Effector CD8-positive, alpha-beta T cell (primary cell): ENCODE measurements around the gene BCKDHB.

Experiments
- DNase-seq: peaks from one replicate; lab custom pipeline; 2025; lab: John Stamatoyannopoulos, UW

Gene BCKDHB

GRCh38 chr6:80151635-80152034, 45.2 kb downstream of the BCKDHB start:
- no peak for DNase-seq

DNA sequence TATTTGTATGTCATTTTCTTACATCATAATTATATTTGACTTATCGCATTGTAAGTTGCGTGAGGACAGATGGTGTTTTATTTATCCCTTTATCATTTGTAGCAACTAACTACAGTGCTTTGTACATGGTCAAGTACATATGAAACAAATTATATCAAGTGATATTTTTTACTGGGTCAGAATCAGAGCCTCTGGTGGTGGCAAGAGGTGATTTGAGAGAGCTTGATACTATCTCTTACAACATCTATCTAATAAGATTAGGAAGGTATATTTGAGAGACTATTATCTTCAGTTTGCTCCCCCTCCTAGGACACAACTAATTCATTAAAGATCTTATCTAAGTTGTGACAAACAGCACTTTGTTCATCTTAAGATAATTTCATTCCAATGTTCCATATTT, 47.7 kb downstream of the BCKDHB start:
- no peak for DNase-seq

DNA sequence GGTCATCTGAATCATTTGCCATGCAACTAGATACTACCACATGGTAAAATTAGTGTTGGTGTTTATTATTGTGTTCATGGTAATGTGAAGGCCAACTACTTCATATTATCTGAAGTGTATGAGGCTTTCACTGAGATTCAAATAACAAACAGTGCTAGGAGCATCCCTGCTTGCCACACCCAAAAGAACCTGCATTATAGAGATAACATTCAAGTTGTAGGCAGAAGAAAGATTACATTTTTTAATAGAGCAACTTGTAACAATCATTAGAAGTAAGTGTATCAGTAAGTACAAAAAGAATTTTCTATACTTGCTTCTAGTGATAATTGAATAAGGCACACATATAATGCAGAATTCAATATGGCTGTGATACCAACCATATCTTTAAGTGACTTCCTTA, 49.8 kb downstream of the BCKDHB start:
- DNase-seq, result no peak

DNA sequence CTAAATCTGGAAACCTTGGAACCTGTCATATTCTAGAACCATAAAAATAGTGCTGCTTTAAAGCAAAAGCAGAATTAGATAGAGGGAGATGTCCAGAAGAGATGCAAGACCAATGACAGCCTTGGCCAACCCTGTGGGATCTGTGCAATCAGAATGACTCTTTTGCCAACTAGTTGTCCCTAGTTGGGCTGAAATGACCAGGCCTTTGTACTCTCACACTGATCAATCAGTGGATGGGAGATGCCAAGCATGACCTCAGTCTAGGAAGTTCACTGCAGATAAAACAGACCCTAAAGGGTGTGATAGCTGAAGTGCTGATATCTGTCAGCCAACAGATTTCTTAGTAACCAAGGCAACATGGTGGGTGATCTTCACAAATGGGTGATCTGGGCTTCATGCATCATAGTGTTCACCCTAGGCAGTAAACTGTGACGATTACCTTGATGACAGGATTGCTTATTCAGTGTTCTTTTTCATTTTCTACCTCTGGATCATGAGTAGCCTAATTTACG, 52.1 kb downstream of the BCKDHB start:
- no peak for DNase-seq

DNA sequence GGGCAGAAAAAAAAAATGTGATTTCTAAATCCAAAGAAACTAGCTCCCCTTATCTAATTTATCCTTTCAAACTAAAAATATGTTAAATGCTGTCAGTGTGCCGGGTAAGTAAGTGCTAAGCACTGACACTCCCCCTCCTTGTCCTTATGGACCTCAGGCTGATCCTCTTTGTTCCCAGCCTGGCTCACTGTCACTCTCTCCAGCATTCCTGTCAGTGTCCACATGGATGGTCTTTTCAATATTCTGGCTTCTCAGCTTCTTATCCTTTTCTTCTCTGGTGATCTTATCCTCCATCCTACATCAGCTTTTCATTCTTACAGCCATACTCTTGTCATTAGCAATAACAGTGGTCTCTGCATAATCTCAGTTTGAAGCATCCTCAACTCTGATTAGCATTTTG, 55.0 kb downstream of the BCKDHB start:
- DNase-seq, result no peak

GRCh38 chr6:80163754-80164187, 57.3 kb downstream of the BCKDHB start:
- DNase-seq, result no peak

- DNase-seq, result no peak
Observed at GRCh38 chr6:80165143-80165542, 58.7 kb downstream of the BCKDHB start.

GRCh38 chr6:80165819-80166218, 59.3 kb downstream of the BCKDHB start:
- DNase-seq, result no peak

GRCh38 chr6:80170433-80170832, 64.0 kb downstream of the BCKDHB start:
- DNase-seq, result no peak

GRCh38 chr6:80173411-80173810, 66.9 kb downstream of the BCKDHB start:
- DNase-seq, result no peak

- no peak for DNase-seq
Observed at GRCh38 chr6:80174900-80175572, 68.6 kb downstream of the BCKDHB start.

- no peak for DNase-seq
Observed at GRCh38 chr6:80179695-80180094, 73.2 kb downstream of the BCKDHB start.

DNA sequence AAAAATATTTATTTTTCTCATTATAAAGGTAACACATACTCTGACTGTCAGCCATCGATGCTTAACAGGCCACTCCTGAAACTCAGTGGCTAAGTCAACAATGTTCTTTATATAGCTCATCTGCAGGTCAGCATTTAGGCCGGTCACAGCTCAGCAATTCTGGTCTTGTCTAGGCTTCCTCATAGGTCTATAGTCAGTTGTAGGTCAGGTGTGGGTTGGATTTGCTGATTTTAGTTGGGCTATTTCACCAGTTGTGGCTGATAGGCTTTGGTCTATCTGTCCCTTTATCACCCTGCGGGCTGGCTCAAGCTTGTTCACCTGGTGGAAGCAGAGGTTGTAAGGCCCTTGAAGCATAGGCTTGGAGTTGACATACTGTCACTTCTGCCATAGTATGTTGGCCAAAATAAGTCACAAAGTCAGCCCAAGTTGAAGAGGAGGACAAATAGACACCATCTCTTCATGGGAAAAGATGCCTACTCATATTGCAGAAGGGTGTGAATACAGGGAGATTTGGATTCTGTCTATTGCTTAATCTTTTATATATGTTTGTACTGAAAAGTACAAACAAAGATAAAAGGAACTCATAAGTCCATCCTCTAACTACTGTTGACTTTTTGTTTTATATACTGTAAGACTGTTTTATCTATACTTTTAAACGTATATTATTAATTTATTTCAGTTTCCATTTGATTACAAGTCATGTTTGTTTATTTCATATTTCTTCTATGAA, 75.0 kb downstream of the BCKDHB start:
- DNase-seq, result no peak

- no peak for DNase-seq
Observed at GRCh38 chr6:80182308-80182707, 75.8 kb downstream of the BCKDHB start.

DNA sequence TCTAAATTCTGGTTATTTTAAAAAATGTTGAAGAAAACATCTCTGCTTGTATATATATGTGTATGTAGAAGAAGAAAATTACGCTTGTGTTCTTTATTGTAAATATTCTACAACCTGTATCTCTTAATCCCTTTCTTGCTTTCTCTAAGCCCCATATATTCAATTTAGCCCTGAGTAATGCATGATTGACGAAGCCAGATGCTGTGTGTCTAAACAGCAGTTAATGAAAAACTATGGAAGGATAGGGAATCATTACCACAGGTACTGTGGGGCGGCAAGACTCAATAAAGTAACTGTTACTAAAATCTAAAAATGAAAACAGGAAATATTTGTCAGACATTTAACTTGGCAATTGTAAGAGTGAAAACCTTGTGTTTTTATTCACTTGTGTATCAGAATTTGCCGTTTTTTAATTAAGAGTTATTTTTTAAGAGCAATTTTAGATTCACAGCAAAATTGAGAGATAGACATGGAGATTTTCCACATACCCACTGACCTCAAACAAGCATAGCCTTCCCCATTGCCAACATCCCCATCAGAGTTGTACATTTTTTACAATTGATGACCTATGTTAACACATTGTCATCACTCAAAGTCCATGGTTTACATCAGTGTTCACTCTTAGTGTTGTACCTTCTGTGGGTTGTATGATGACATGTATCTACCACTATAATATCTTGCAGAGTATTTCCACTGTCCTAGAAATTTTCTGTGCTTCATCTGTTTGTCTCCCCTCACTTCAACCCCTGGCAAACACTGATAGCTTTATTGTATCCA, 76.7 kb downstream of the BCKDHB start:
- no peak for DNase-seq

DNA sequence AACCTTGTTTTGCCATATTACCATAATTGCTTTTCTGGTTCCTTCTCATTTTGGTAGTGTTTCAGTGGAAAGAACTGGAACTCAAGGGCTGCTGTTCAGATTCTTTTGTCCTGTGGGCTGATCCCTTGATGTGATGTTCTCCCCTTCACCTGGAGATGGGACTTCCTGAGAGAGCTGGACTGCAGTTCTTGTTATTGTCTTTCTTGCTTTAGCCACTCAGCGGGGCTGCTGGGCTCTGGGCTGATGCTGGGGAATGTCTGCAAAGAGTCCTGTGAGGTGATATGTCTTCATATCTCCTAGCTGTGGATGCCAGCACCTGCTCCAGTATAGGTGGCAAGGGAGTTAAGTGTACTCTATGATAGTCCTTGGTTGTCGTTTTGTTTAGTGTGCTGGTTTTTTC, 79.0 kb downstream of the BCKDHB start:
- no peak for DNase-seq

DNA sequence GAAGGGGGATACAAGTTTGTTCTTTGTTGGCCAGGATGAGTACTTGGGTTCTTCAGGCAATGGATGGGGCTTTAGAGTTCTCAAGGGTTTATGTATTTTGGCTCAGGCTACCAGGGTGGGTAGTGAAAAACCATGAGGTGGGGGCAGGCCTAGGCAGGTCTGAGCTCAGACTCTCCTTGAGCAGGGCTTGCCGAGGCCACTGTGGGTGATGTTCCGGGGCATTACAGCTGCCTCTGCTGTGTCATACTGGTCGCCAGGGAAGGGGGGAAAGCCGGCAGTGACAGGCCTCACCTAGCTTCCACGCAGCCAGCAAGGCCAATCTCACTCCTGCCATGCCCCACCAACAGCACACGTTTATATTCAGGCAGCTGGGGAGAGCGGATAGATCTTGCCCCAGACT, 79.6 kb downstream of the BCKDHB start:
- no peak for DNase-seq

- no peak for DNase-seq
Observed at GRCh38 chr6:80196906-80197305, 90.4 kb downstream of the BCKDHB start.

- no peak for DNase-seq
Observed at GRCh38 chr6:80197474-80197873, 91.0 kb downstream of the BCKDHB start.

- no peak for DNase-seq
Observed at GRCh38 chr6:80197986-80198385, 91.5 kb downstream of the BCKDHB start.

- DNase-seq, result no peak
Observed at GRCh38 chr6:80203283-80203682, 96.8 kb downstream of the BCKDHB start.

GRCh38 chr6:80205404-80205803, 98.9 kb downstream of the BCKDHB start:
- no peak for DNase-seq

DNA sequence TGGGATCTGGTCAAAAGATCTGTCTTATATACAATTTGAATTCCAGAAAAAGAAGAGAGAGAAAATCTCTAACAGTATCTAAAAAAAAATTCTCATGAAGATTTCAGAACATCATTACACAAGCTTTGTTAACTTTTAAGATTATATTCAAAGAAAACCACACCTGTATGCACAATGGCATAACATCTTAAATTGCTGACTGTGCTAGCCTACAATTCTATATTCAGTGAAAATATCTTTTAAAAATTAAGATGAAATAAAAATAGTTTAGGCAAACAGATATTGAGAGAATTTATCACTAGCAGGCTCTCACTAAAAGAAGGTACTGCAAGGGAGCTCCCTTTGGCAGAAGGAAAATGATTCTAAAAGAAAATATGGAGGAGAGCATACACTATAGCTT, 100.3 kb downstream of the BCKDHB start:
- DNase-seq, result no peak
